Activated CD4-positive, alpha-beta T cell treated with anti-CD3 and anti-CD28 coated beads, Interleukin-2, Interleukin-6, amounts not matched to agents 100 ng/mL and 50 ng/mL, durations not matched to agents 16 hours and 8 hours (primary cell): ENCODE measurements around the gene DSCAM.

Source experiments
- DNase-seq: peaks from one replicate; pipeline ENCODE4 v3.0.0-alpha.2; 2020

Gene DSCAM

DNA sequence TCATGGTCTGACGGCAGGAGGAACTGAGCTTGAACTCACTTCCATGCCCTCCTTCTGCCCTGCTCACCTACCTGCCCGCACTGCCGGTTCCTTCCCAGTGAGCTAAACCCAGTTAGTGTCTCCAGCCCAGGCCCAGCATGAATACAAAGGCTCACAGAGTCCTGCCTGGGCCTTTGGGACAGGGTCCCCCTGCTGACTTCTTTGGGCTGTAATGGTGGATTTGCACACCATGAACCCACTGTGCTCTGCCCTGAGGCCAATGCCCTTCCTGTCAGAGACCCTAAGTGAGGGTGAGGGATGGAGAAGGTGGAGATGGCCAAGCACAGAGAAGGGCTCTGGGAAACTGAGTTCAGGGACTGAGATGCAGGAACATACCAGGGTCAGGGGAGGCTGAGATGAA is 826.3 kb downstream of the DSCAM start:
- DNase-seq, result no peak

DNA sequence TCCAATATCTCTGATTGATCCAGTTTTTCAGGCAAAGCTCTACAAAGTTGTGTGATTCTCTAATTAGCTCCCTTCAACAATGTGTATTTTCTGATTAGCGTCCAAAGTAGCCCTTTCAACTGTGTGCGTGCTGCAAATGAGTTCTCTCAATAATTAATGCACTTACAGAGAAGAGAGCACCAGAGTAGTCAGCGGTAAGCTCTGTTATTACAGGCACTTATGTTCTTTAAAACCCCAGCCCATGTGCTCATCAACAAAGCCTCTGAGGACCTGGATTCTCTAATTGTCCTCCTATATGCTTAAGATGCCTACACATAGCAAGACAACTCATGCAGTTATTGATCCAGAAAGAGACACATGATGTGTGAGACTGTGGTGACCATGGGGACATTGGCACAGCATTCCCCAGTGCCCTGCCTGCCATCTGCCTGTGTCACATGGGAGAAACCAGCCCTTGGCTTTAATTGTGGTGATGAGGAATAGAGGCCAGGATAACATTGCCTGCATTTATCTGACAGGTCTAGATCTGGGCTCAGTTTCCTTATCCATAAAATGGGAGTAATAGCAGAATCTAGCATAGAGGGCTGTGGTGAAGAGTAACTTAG is 828.0 kb downstream of the DSCAM start:
- no peak for DNase-seq

DNA sequence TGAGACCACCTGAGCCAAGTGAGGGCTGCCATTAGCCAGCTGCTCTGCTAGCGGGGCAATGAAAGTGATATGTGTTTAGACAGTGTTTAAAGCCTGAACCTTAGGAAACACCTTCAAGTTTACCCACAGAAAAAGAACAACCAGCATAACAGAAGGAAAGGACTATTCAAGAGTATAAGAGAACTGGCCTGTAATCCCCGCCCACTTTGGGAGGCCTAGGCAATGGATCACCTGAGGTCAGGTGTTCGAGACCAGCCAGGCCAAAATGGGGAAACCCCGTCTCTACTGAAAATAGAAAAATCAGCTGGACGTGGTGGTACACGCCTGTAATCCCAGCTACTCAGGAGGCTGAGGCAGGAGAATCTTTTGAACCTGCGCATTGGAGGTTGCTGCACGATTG is 830.3 kb downstream of the DSCAM start:
- DNase-seq, result no peak

- no peak for DNase-seq
Observed at GRCh38 chr21:40016234-40016633, 830.7 kb downstream of the DSCAM start.

GRCh38 chr21:40015818-40016217 is 831.1 kb downstream of the DSCAM start:
- DNase-seq, result no peak

DNA sequence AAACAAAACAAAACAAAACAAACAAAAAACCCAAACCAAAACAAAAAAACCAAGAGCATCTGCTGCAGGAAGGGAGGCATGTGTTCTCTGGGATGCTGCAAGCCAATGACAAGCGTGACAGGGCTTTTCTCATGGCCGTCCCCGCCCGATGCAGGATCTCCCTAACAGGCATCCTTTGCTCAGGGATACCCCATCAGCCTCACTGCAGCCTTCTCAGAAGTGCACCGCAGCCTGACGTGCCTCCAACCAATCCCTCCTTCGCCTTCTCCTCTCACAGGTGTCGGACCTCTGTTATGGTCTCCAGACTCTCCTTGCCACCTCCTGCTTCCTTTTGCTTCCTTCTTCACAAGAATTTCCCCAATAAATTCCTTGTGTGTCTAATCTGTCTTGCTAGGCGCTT is 832.6 kb downstream of the DSCAM start:
- DNase-seq, result no peak

DNA sequence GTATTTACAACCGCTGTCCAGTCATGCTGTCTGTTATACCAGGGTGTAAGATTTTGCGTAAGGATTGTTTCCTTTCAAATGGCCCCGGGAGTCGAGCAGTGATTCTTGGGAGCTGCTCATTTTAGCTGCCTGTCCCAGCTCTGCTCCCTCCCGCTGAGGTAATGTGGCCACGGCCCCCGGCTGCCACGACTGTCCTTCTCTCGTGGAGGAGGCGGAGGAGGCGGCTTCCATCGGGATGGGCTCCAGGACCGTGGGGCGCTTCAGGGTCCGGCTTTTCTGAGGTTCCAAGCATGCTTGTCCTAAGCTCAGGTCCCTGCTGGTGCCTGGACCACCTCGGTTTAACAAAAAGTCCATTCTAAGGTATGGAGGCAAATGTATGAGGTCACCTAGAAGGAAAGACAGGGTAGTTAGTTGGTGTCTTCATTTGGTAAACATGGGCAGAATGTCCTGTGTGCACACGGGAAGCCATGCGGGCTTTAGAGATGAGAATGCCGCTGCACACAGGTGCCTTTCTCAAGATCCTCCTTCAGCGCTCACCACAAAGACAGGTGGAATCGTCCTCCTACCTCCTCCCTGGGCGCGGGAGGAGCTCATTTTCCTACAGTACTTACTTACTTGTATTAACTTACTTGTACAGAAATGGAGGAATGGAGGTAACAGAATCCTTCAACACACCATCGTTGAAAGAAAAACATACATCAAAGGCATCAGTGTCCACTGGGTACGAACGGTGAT is 833.8 kb downstream of the DSCAM start:
- DNase-seq, result no peak

- no peak for DNase-seq
Observed at GRCh38 chr21:40011371-40011770, 835.6 kb downstream of the DSCAM start.

DNA sequence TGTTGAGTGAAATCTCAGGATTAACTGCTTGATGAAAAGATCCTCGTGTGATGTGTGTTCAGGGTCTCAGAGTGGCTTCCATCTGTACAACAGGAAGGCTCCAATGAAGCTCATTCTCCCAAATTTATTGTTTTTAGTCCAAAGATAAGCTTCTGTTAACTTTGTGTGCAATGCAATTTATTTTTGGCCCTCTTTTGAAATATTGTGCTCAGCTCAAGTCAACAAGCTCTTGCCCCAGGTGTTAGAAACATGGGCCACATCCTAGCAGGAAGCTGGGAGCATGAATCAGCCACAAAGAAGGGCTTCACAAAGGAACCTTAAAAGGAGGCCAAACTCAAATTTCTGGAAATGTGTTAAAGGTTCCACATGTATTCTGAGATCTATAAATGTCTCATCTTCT is 844.0 kb downstream of the DSCAM start:
- DNase-seq, result no peak

DNA sequence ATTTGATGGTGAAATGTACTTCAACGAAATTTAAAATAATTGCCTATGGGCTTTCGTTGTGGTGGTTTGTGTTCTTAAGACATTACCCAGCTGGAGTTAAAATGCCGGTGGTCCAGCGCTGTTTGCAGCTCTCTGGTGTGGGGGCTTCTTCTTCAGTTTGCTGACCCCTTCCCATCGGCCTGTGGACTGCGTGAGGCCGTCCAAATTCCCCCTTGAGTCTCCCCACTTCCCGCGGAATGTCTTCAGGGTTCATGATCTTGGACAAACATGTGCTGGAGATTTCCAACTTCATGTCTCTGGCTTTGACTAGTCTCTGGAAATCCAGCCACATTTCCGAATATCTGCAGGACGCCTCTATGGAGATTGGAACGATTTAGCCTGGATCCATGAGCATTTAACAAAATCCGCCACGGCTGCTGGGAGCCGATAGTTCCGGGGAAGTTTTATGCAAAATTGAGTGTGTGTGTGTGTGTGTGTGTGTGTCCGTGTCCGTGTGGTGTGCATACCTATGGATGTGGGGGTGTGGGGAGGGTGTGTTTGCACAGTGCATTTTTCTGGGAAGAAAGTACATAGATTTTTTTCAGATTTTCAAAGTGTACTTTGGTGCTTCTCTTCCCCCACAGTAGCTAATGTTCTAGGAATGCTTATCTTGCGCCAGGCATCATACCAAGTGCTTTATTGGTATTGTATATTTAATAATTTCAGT is 862.5 kb downstream of the DSCAM start:
- no peak for DNase-seq

DNA sequence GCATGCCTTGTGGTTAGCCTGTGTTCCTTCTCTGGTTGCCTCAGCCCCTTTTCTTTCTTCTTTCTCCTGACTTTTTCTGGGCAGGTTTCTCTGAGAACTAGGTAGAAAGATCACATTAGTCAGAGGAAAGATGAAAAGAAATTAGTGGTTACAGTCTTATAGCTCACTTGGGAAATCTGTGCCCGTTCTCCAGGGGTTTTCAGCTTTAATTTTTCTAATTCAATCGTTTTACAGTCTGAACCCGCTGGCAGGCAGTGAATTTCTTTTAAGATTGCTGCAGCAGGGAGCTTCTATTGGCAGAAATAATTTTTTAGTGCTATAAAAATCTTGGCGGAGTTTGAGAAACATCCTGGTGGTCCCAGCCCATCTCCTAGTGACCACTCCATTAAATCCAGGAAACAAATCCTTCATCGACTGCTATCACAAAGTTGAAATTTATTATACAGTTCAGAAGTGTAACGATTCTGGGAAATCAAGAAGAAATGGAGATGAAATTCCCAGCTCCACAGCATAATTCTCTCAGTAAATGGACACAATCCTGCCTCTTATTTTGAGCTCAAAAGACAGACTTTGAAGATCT is 866.6 kb downstream of the DSCAM start:
- no peak for DNase-seq

DNA sequence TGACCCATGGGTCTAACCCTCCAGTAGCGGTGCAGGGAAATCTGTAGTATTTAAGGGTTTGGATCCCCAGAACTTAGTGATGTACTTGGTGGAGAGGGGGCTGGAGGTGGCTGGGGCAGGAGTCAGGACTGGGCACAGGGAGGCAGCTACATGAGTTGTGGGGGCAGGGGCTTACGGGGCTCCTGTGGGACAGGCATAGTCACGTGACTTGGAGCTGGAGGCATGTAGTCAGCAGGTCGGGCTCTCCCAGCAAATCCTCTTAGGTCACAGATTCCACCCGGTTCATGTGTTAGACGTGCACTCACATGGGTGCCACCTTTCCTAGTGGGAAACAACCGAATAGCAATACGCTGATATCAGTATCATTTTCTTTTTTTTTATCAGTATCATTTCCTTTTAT is 867.6 kb downstream of the DSCAM start:
- DNase-seq, result no peak

DNA sequence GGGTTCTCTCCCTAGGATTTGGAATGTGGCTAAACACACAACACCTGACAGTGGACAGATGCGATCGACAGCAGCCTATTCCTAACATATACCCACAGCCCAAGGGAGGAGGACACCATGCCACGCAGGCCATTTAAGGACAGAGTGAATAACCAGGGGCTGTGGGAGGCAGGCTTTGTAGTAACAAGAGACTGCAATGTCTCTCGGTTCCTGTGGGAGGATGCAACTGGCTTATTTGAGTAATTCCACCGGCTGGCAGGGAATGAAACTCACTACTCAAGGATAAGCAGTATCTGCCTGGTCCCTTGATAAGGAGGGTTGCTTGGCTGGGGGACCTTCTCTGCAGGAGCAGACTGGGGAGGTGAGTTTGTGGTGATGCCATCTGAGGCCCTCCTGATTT is 870.2 kb downstream of the DSCAM start:
- DNase-seq, result no peak

GRCh38 chr21:39972976-39973770 is 873.8 kb downstream of the DSCAM start:
- no peak for DNase-seq

GRCh38 chr21:39972471-39972870 is 874.5 kb downstream of the DSCAM start:
- DNase-seq, result no peak

DNA sequence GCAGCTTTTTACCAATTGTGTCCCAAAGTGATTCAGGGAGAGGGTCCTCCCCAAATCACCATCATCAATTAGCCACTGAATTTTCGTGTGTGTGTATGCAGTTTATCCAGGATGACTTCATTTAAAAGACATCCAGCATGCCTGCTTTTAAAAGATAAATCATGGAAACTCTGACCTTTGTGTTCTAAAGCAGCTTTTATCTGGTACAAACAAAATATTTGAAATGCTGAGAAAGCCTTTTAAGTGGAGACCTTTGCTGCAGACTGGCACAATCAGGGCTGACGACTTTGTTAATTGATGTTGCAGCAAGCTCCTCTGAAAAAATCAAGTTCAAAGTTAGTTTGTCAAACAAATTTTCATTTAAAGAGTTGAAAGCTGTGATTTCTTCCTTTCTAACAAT is 875.0 kb downstream of the DSCAM start:
- DNase-seq, result no peak

- DNase-seq, result no peak
Observed at GRCh38 chr21:39969691-39970364, 877.1 kb downstream of the DSCAM start.

DNA sequence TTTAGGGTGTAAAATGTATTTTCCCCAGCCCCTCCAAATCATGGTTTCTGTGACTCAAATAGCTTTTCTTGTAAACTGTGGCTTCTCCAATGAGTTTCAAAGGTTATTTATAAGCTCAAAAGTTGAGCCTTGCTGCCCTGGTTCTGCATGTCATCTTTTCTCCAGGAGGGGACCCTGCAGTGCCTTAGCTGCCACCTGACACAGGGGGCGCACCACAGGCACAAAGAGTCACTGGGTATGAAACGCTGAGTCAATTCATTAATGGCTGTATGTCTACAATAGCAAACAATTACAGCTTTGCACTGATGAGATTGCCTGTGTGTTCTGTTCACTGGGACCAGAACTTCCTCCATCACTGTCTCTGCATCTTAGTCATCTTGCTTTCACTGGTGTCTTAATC is 878.9 kb downstream of the DSCAM start:
- no peak for DNase-seq

DNA sequence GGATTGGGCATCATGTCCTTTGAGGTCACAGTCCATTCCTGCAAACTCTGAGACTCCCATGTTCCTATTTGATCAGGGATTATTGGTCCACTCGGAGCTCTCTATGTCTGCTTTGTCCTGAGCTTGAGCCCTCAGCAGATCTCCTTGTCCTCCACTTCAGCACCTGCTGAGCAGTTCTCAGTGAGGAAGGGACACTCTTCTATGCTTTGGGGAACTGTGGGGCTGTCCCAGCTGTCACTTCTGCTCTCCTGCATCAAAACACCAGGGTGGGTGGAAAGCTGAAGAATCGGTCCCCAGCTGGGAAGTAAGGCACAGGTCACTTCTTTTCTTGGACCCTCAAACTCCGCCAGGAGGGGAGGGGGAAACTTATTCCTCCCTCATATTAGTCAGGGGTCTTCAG is 880.2 kb downstream of the DSCAM start:
- DNase-seq, result no peak

DNA sequence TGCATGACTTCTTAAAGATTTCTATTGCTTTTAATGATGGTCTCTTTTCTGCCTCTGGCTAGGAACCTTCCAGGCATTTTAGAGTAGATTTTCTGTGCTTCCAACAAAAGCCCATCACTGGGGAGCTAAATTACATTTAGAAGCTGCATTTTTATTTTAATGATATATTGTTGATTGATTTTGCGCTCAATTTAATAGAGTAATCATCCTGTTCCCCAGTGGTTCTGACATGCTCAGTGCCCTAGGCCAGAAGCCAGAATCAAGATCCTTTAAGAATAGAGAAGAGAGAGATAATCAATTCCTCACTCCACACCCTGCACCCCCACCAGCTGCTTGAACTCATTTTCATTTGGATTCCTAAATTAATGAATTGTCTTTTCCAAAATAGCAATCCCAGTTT is 881.9 kb downstream of the DSCAM start:
- no peak for DNase-seq

DNA sequence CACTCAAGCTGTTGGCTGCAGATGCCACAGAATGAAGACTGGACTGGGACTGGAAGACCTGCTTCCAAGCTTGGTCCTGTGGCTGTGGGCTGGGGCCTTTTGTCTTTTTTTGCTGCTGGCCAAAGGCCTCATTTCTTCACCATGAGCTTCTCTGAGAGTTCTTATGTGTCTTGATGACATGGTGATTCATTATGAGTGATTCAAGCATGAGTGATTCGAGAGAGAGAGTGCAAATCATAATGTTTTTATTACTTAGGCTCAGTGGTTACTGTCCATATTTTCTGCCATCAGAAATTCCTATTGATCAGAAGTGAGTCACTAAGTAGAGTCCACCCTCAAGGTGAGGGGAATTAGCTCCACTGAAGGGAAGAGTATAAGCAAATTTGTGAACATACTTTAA is 885.7 kb downstream of the DSCAM start:
- no peak for DNase-seq
